ENCODE results near the gene MLIP. TPM values are rescaled to one million over a fixed set of nuclear protein-coding genes. Genes with fewer than 3 reads are reported as not detected.

MLIP gene
- total and polyA plus RNA-seq, 3 experiments from 2014 or later: not detected

- Histone ChIP-seq H3K27me3 (ENCODE audit: insufficient read depth, low read length, poor library complexity, severe bottlenecking) (no peaks in the 10 kb centered on the region), H3K27ac (ENCODE audit: low read depth, low read length) (no peak overlapping the region), H3K4me3 (ENCODE audit: low read length) (no peak overlapping the region), H3K36me3 (ENCODE audit: insufficient read depth, low read length) (no peaks in the 10 kb centered on the region), H3K4me1 (ENCODE audit: insufficient read depth, low read length) (no peaks in the 10 kb centered on the region), H3K9me3 (ENCODE audit: low read length) (no peaks in the 10 kb centered on the region)
- no peak overlapping the region for H3K4me3 Mint-ChIP-seq
- ChIA-PET CTCF (no interaction called here), POLR2A (no interaction called here)
- H3K4me1 Mint-ChIP-seq: no peaks in the 10 kb centered on the region
- no peak for DNase-seq
- peaks cover 0 to 7% (median 4%) of the 10 kb centered on the region in 5 donors for H3K9me3 Mint-ChIP-seq
- no peaks in the 10 kb centered on the region for H3K27me3 Mint-ChIP-seq
- H3K36me3 Mint-ChIP-seq: no peaks in the 10 kb centered on the region
- no peak overlapping the region for H3K27ac Mint-ChIP-seq
These were observed 24.6 kb downstream of the MLIP start for GRCh38 chr6:54135665-54136369.

- H3K27me3 Mint-ChIP-seq: no peaks in the 10 kb centered on the region
- no peak for DNase-seq
- H3K9me3 Mint-ChIP-seq: peaks cover 0 to 7% (median 4%) of the 10 kb centered on the region in 5 donors
- H3K4me3 ChIP-seq (ENCODE audit: low read length): no peak overlapping the region
- H3K27me3 ChIP-seq (ENCODE audit: insufficient read depth, low read length, poor library complexity, severe bottlenecking): no peaks in the 10 kb centered on the region
- ChIA-PET POLR2A (no interaction called here), CTCF (no interaction called here)
- no peaks in the 10 kb centered on the region for H3K4me1 ChIP-seq (ENCODE audit: insufficient read depth, low read length)
- no peak overlapping the region for H3K27ac Mint-ChIP-seq
- H3K36me3 Mint-ChIP-seq: no peaks in the 10 kb centered on the region
- H3K4me3 Mint-ChIP-seq: no peak overlapping the region
- no peaks in the 10 kb centered on the region for H3K36me3 ChIP-seq (ENCODE audit: insufficient read depth, low read length)
- no peak overlapping the region for H3K27ac ChIP-seq (ENCODE audit: low read depth, low read length)
- no peaks in the 10 kb centered on the region for H3K9me3 ChIP-seq (ENCODE audit: low read length)
- H3K4me1 Mint-ChIP-seq: no peaks in the 10 kb centered on the region
These were observed 27.6 kb downstream of the MLIP start for GRCh38 chr6:54138795-54139194.

DNA sequence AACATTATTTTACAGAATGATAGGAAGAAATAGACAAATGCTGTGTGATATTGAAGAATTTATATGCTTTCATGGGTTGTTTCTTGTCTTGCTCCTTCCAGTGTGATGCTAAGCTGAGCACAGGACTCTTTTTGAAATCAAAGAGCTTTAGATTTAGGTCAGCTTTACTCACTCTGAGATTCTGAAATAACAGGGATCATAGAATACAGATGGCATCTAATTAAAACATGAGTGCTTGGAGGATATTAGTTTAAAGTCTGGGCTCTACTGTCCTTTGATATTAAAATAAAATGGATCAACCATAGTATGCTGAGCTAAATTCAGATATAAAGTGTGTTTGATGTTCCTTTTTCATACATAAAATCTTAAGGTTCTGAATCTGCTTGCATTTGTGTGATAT is 29.6 kb downstream of the MLIP start:
- Histone ChIP-seq H3K9me3 (ENCODE audit: low read length) (no peaks in the 10 kb centered on the region), H3K4me3 (ENCODE audit: low read length) (no peak overlapping the region), H3K27me3 (ENCODE audit: insufficient read depth, low read length, poor library complexity, severe bottlenecking) (no peaks in the 10 kb centered on the region), H3K36me3 (ENCODE audit: insufficient read depth, low read length) (no peaks in the 10 kb centered on the region), H3K4me1 (ENCODE audit: insufficient read depth, low read length) (no peaks in the 10 kb centered on the region), H3K27ac (ENCODE audit: low read depth, low read length) (no peak overlapping the region)
- H3K4me3 Mint-ChIP-seq: no peak overlapping the region
- H3K4me1 Mint-ChIP-seq: no peaks in the 10 kb centered on the region
- peaks cover 0 to 7% (median 4%) of the 10 kb centered on the region in 5 donors for H3K9me3 Mint-ChIP-seq
- no peak for DNase-seq
- POLR2A ChIA-PET: no interaction called here
- CTCF ChIA-PET: no interaction called here
- H3K27ac Mint-ChIP-seq: no peak overlapping the region
- H3K36me3 Mint-ChIP-seq: no peaks in the 10 kb centered on the region
- no peaks in the 10 kb centered on the region for H3K27me3 Mint-ChIP-seq

- no peak overlapping the region for H3K27ac Mint-ChIP-seq
- H3K9me3 ChIP-seq (ENCODE audit: low read length): no peaks in the 10 kb centered on the region
These were observed 31.8 kb downstream of the MLIP start for GRCh38 chr6:54142889-54143519.

DNA sequence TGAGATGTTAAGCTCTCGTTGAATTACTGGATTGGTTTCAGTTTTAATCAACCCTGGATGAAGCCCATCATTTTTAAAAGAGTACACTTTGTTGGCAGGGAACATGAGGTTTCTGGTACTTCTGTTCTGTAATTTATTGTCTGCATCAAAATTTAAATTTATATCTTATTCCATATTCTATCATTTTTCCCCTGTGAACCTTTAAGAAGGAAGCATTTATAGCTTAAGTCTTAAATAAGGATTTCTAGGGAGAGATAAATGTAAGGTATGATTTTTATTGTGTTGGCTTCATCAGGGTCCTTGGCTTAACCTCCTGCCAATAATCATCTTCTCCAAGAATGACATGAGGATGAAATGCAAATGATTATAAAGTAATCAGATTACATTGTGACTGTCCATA is 40.6 kb downstream of the MLIP start:
- H3K27ac ChIP-seq (ENCODE audit: low read depth, low read length): no peak overlapping the region
- no peaks in the 10 kb centered on the region for H3K27me3 Mint-ChIP-seq
- no peaks in the 10 kb centered on the region for H3K4me1 ChIP-seq (ENCODE audit: insufficient read depth, low read length)
- no peaks in the 10 kb centered on the region for H3K36me3 ChIP-seq (ENCODE audit: insufficient read depth, low read length)
- no peak overlapping the region for H3K4me3 Mint-ChIP-seq
- H3K4me3 ChIP-seq (ENCODE audit: low read length): no peak overlapping the region
- H3K4me1 Mint-ChIP-seq: no peaks in the 10 kb centered on the region
- no peak overlapping the region for H3K27ac Mint-ChIP-seq
- POLR2A ChIA-PET: no interaction called here
- H3K9me3 ChIP-seq (ENCODE audit: low read length): no peaks in the 10 kb centered on the region
- CTCF ChIA-PET: no interaction called here
- H3K9me3 Mint-ChIP-seq: peaks cover 0 to 4% (median 2%) of the 10 kb centered on the region in 5 donors
- no peaks in the 10 kb centered on the region for H3K36me3 Mint-ChIP-seq
- no peaks in the 10 kb centered on the region for H3K27me3 ChIP-seq (ENCODE audit: insufficient read depth, low read length, poor library complexity, severe bottlenecking)
- no peak for DNase-seq

More at GRCh38 chr6:54142889-54143519, 31.8 kb downstream of the MLIP start:
- no peak for DNase-seq
- POLR2A ChIA-PET: no interaction called here
- CTCF ChIA-PET: no interaction called here
- Mint-ChIP-seq H3K9me3 (peaks cover 0 to 3% (median 0%) of the 10 kb centered on the region in 5 donors), H3K36me3 (no peaks in the 10 kb centered on the region), H3K27me3 (no peaks in the 10 kb centered on the region), H3K4me3 (no peak overlapping the region), H3K4me1 (no peaks in the 10 kb centered on the region)
- H3K36me3 ChIP-seq (ENCODE audit: insufficient read depth, low read length): no peaks in the 10 kb centered on the region
- no peaks in the 10 kb centered on the region for H3K27me3 ChIP-seq (ENCODE audit: insufficient read depth, low read length, poor library complexity, severe bottlenecking)
- H3K4me1 ChIP-seq (ENCODE audit: insufficient read depth, low read length): no peaks in the 10 kb centered on the region
- no peak overlapping the region for H3K4me3 ChIP-seq (ENCODE audit: low read length)
- H3K27ac ChIP-seq (ENCODE audit: low read depth, low read length): no peak overlapping the region

- no peaks in the 10 kb centered on the region for H3K36me3 Mint-ChIP-seq
- POLR2A ChIA-PET: no interaction called here
- H3K27me3 Mint-ChIP-seq: no peaks in the 10 kb centered on the region
- CTCF ChIA-PET: no interaction called here
- Histone ChIP-seq H3K4me3 (ENCODE audit: low read length) (no peak overlapping the region), H3K4me1 (ENCODE audit: insufficient read depth, low read length) (no peaks in the 10 kb centered on the region), H3K9me3 (ENCODE audit: low read length) (no peaks in the 10 kb centered on the region), H3K27me3 (ENCODE audit: insufficient read depth, low read length, poor library complexity, severe bottlenecking) (no peaks in the 10 kb centered on the region), H3K27ac (ENCODE audit: low read depth, low read length) (no peak overlapping the region), H3K36me3 (ENCODE audit: insufficient read depth, low read length) (no peaks in the 10 kb centered on the region)
- H3K4me3 Mint-ChIP-seq: no peak overlapping the region
- no peak for DNase-seq
- peaks cover 0 to 13% (median 7%) of the 10 kb centered on the region in 5 donors for H3K9me3 Mint-ChIP-seq
- H3K4me1 Mint-ChIP-seq: no peaks in the 10 kb centered on the region
- H3K27ac Mint-ChIP-seq: no peak overlapping the region
These were observed 45.5 kb downstream of the MLIP start for GRCh38 chr6:54156650-54157250.

DNA sequence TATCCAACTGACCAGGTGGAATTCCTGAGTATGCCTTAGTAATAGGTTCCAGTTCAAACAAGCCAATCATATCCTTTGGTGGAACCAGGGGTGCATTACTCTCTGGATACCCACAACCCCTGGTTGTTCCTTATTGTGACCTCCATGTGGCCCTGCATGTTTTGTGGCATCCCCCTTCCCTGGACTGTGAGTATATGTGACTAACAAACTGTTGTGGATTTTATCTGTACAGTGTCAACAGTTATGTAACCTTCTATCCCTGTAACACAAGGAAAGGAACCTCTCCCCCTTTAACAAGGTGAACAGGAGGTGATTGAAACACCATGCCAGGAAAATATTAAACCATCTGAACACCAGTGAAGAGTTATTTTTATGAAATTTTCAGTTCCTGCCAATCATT is 46.2 kb downstream of the MLIP start:
- no peak overlapping the region for H3K27ac ChIP-seq (ENCODE audit: low read depth, low read length)
- ChIA-PET CTCF (no interaction called here), POLR2A (no interaction called here)

DNA sequence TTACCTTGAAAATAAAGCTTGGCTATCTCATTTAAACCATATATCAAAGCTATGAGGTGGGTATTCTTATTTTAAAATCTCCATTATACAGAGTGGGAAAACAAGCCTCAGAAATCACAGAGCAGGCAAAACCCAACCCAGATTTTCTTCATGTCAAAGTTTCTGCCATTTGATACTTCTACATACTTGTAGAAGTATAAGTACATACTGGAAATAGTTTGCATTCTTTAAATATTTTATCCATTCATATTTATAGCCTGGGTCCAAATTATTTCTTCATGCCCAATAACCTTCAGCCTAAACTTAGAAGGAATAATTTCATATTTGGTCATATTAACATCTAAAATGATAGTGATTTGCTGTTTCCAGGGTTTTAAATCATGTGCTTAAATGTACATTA is 61.8 kb downstream of the MLIP start:
- H3K4me3 Mint-ChIP-seq: no peak overlapping the region
- peaks cover 0 to 19% (median 6%) of the 10 kb centered on the region in 5 donors for H3K9me3 Mint-ChIP-seq
- H3K36me3 Mint-ChIP-seq: no peaks in the 10 kb centered on the region
- H3K4me1 Mint-ChIP-seq: no peaks in the 10 kb centered on the region
- no peak for DNase-seq
- H3K36me3 ChIP-seq (ENCODE audit: insufficient read depth, low read length): no peaks in the 10 kb centered on the region
- no peaks in the 10 kb centered on the region for H3K9me3 ChIP-seq (ENCODE audit: low read length)
- H3K27me3 ChIP-seq (ENCODE audit: insufficient read depth, low read length, poor library complexity, severe bottlenecking): no peaks in the 10 kb centered on the region
- no peak overlapping the region for H3K27ac Mint-ChIP-seq
- H3K4me3 ChIP-seq (ENCODE audit: low read length): no peak overlapping the region
- POLR2A ChIA-PET: no interaction called here
- CTCF ChIA-PET: no interaction called here
- no peaks in the 10 kb centered on the region for H3K27me3 Mint-ChIP-seq
- no peak overlapping the region for H3K27ac ChIP-seq (ENCODE audit: low read depth, low read length)
- H3K4me1 ChIP-seq (ENCODE audit: insufficient read depth, low read length): no peaks in the 10 kb centered on the region

More for the DNA sequence above, 46.2 kb downstream of the MLIP start:
- H3K4me1 Mint-ChIP-seq: no peaks in the 10 kb centered on the region
- Histone ChIP-seq H3K27me3 (ENCODE audit: insufficient read depth, low read length, poor library complexity, severe bottlenecking) (no peaks in the 10 kb centered on the region), H3K36me3 (ENCODE audit: insufficient read depth, low read length) (no peaks in the 10 kb centered on the region), H3K4me1 (ENCODE audit: insufficient read depth, low read length) (no peaks in the 10 kb centered on the region), H3K4me3 (ENCODE audit: low read length) (no peak overlapping the region), H3K9me3 (ENCODE audit: low read length) (no peaks in the 10 kb centered on the region)
- peaks cover 0 to 13% (median 9%) of the 10 kb centered on the region in 5 donors for H3K9me3 Mint-ChIP-seq
- DNase-seq: no peak
- no peak overlapping the region for H3K27ac Mint-ChIP-seq
- no peak overlapping the region for H3K4me3 Mint-ChIP-seq
- H3K36me3 Mint-ChIP-seq: no peaks in the 10 kb centered on the region
- no peaks in the 10 kb centered on the region for H3K27me3 Mint-ChIP-seq
